HCT116 (cell line): ENCODE results near the gene RAD18. TPM values are rescaled to one million over a fixed set of nuclear protein-coding genes. Genes with fewer than 3 reads are reported as not detected.

Experiments
- ATAC-seq: fragments of 200-7000 bp; cut with Tn5 transposase; 2 replicates; pipeline ENCODE4 v1.9.1; 2020; ENCODE audit warnings: mild to moderate bottlenecking, moderate library complexity
- BruUV-seq: library from RNA; stranded (reverse); fragments of 400-500 nt; replicated peaks from 2 replicates; lab custom pipeline; 2021; lab: Mats Ljungman, UMichigan
- CTCF ChIA-PET: fragments of 300-600 bp; sonication (Branson Sonifier 250); formaldehyde crosslinking; loops from one replicate; lab custom pipeline; 2021; ENCODE audit warnings: antibody characterized with exemption; lab: Charles Lee
- POLR2A ChIA-PET: fragments of 300-600, 350-600 bp; sonication (Branson Sonifier 250); formaldehyde crosslinking; loops from one replicate; lab custom pipeline; 2021; ENCODE audit warnings: antibody characterized with exemption; lab: Charles Lee
- RAD21 ChIA-PET, 2 experiments: fragments of 300-600 bp; sonication (Branson Sonifier 250); formaldehyde crosslinking; loops; one replicate each; lab custom pipeline; 2023; ENCODE audit warnings: low total read pairs in 2 of 2; ENCODE audit not compliant: uncharacterized antibody in 2 of 2, unreplicated experiment in 2 of 2, low non-redundant PET in 1 of 2; lab: Charles Lee
- DNase-seq: peaks from one replicate; pipeline ENCODE4 v3.0.0-alpha.2; 2010; ENCODE audit warnings: low read depth, low spot score
- H2AFZ ChIP-seq: fragments of 200-600 bp; shearing (Covaris generic), sonication (generic); 2 replicates; pipeline ENCODE4 v1.6.1; 2017; ENCODE audit warnings: low read depth, mixed run types, mixed read lengths, antibody characterized with exemption, low read length; ENCODE audit not compliant: poor library complexity, severe bottlenecking
- H3K27ac ChIP-seq: 2 replicates; pipeline ENCODE4 v1.5.1; 2012; ENCODE audit warnings: low read depth, low read length
- H3K27me3 ChIP-seq: fragments of 200-600 bp; sonication (generic); 2 replicates; pipeline ENCODE4 v1.6.1; 2016; ENCODE audit warnings: mixed run types, low read length, mixed read lengths; ENCODE audit not compliant: insufficient read depth
- H3K36me3 ChIP-seq, 2 experiments: fragments of 200-500 bp in 1 of 2; fragments of 200-600 bp in 1 of 2; sonication (Bioruptor generic) in 1 of 2; sonication (generic) in 1 of 2; 2 replicates each; pipeline versions ENCODE4 v1.5.1 to v1.6.1; 2014 to 2016; ENCODE audit warnings: low read length in 2 of 2, inconsistent platforms in 1 of 2, mixed read lengths in 1 of 2, mixed run types in 1 of 2; ENCODE audit not compliant: insufficient read depth in 2 of 2, control insufficient read depth in 1 of 2
- H3K4me1 ChIP-seq, 2 experiments: fragments of 200-600 bp in 1 of 2; sonication (generic) in 1 of 2; 2 replicates each; pipeline versions ENCODE4 v1.5.1 to v1.6.1; 2012 to 2017; ENCODE audit warnings: low read length in 2 of 2, inconsistent platforms in 1 of 2, mild to moderate bottlenecking in 1 of 2, mixed read lengths in 1 of 2, mixed run types in 1 of 2, moderate library complexity in 1 of 2; ENCODE audit not compliant: insufficient read depth in 2 of 2, control insufficient read depth in 1 of 2
- H3K4me2 ChIP-seq: fragments of 200-600 bp; sonication (generic); 2 replicates; pipeline ENCODE4 v1.6.1; 2017; ENCODE audit warnings: mixed run types, low read length, mixed read lengths
- H3K4me3 ChIP-seq, 2 experiments: fragments of 200-600 bp in 1 of 2; sonication (generic) in 1 of 2; replicated peaks in 1 of 2; 2 replicates each; pipeline ENCODE4 v1.5.1; 2011 to 2016; ENCODE audit warnings: low read length in 2 of 2, control low read depth in 1 of 2, low read depth in 1 of 2, mild to moderate bottlenecking in 1 of 2, mixed read lengths in 1 of 2, mixed run types in 1 of 2
- H3K79me2 ChIP-seq: fragments of 200-600 bp; sonication (generic); 2 replicates; pipeline ENCODE4 v1.6.1; 2017; ENCODE audit warnings: mild to moderate bottlenecking, mixed run types, low read length, moderate library complexity, mixed read lengths; ENCODE audit not compliant: insufficient read depth
- H3K9ac ChIP-seq: fragments of 200-600 bp; sonication (generic); 2 replicates; pipeline ENCODE4 v1.6.1; 2016; ENCODE audit warnings: low read length, mixed read lengths
- H3K9me2 ChIP-seq: fragments of 200-600 bp; sonication (generic), shearing (Covaris generic); 2 replicates; pipeline ENCODE4 v1.6.1; 2017; ENCODE audit warnings: mixed run types, mild to moderate bottlenecking, moderate library complexity; ENCODE audit not compliant: insufficient read depth
- H3K9me3 ChIP-seq, 2 experiments: fragments of 200-500 bp in 1 of 2; fragments of 200-600 bp in 1 of 2; sonication (Bioruptor generic) in 1 of 2; sonication (generic) in 1 of 2; 2 replicates each; pipeline ENCODE4 v1.6.1; 2014 to 2017; ENCODE audit warnings: low read length in 2 of 2, mixed read lengths in 2 of 2, inconsistent platforms in 1 of 2, low read depth in 1 of 2, mild to moderate bottlenecking in 1 of 2, mixed run types in 1 of 2, moderate library complexity in 1 of 2; ENCODE audit not compliant: control insufficient read depth in 1 of 2, insufficient read depth in 1 of 2
- H4K20me1 ChIP-seq: fragments of 200-600 bp; sonication (generic), shearing (Covaris generic); 2 replicates; pipeline ENCODE4 v1.6.1; 2017; ENCODE audit warnings: mixed run types, mild to moderate bottlenecking, moderate library complexity; ENCODE audit not compliant: insufficient read depth
- CBX3 ChIP-seq: IDR thresholded peaks from 2 replicates; pipeline ENCODE4 v1.6.1; 2012; ENCODE audit warnings: low read depth
- EGR1 ChIP-seq: IDR thresholded peaks from 2 replicates; pipeline ENCODE4 v1.6.1; 2012; ENCODE audit warnings: low read depth
- ELF1 ChIP-seq: IDR thresholded peaks from 2 replicates; pipeline ENCODE4 v1.6.1; 2012; ENCODE audit warnings: low read depth, borderline replicate concordance
- POLR2A ChIP-seq: IDR thresholded peaks from 2 replicates; pipeline ENCODE4 v1.7.0; 2011; ENCODE audit warnings: borderline replicate concordance; ENCODE audit not compliant: insufficient read depth, insufficient read length; ENCODE audit errors: extremely low read depth
- POLR2AphosphoS5 ChIP-seq: IDR thresholded peaks from 2 replicates; pipeline ENCODE4 v1.6.1; 2011; ENCODE audit warnings: mild to moderate bottlenecking, low read depth, low read length, moderate library complexity
- RAD21 ChIP-seq: IDR thresholded peaks from 2 replicates; pipeline ENCODE4 v1.6.1; 2012; ENCODE audit warnings: low read depth, mild to moderate bottlenecking
- SIN3A ChIP-seq: IDR thresholded peaks from 2 replicates; pipeline ENCODE4 v1.6.1; 2012; ENCODE audit warnings: low read depth
- SRF ChIP-seq: IDR thresholded peaks from 2 replicates; pipeline ENCODE4 v1.6.1; 2012; ENCODE audit warnings: low read depth
- TCF7L2 ChIP-seq: IDR thresholded peaks from 2 replicates; pipeline ENCODE4 v1.7.0; 2011; ENCODE audit warnings: borderline replicate concordance, inconsistent platforms; ENCODE audit not compliant: insufficient read depth, insufficient read length; ENCODE audit errors: extremely low read depth
- YY1 ChIP-seq: IDR thresholded peaks from 2 replicates; pipeline ENCODE4 v1.6.1; 2011; ENCODE audit warnings: low read length, low read depth, moderate library complexity, mild to moderate bottlenecking; ENCODE audit not compliant: insufficient replicate concordance; ENCODE audit errors: extremely low read depth
- ZNF274 ChIP-seq: fragments of 200-500 bp; sonication (Bioruptor generic); IDR thresholded peaks from 2 replicates; pipeline ENCODE4 v1.6.1; 2014; ENCODE audit warnings: mild to moderate bottlenecking, low read depth, low read length, inconsistent platforms
- intact Hi-C: fragments of 100-400 bp; cut with micrococcal nuclease; formaldehyde crosslinking; loops from 2 replicates; pipeline ENCODE4 v1.10.0; 2022
- total RNA-seq: library from RNA; stranded (reverse); gene quantifications from one replicate; pipeline ENCODE4 v1.2.1, GENCODE V29; 2021; ENCODE audit not compliant: unreplicated experiment
- TF ChIP-seq, protein P1 (sequence below): IDR thresholded peaks from 2 replicates; pipeline ENCODE4 v1.6.1; 2012
- TF ChIP-seq, protein P2 (sequence below): IDR thresholded peaks from 2 replicates; pipeline ENCODE4 v1.6.1; 2012; ENCODE audit warnings: low read depth

The RAD18 gene
- total RNA-seq, 1 experiment from 2014 or later = 28.7 TPM

DNA sequence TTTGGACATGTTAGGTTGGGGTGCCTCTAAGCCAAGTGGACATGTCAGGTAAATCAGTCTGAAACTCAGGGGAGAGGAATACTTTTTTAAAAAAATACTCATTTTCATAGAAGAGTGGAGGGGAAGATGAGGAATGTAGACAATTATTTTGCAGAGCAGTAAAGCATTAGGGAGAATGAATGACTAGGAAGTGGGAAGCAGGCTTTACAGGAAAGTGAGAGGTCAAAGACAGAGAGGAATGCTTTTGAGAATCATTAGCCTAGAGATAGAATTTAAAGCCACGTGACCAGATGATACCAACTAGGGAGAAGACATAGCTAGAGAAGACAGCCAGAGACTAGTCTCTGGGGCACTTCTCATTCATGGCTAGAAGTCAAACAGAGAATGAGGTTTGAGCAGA is 91.0 kb downstream of the RAD18 start:
- ATAC-seq = no peak
- BruUV-seq = no TSS peak
- Histone ChIP-seq H3K4me1 (peaks cover 14 to 27% of the 10 kb centered on the region in 2 experiments), H3K27me3 (no peaks in the 10 kb centered on the region), H2AFZ (no peak overlapping the region), H3K9me2 (no peaks in the 10 kb centered on the region), H4K20me1 (no peaks in the 10 kb centered on the region), H3K9ac (no peak overlapping the region), H3K9me3 (no peaks in the 10 kb centered on the region), H3K36me3 (no peaks in the 10 kb centered on the region), H3K4me3 (no peak overlapping the region), H3K27ac (no peak overlapping the region), H3K79me2 (no peaks in the 10 kb centered on the region), H3K4me2 (no peak overlapping the region)
- POLR2A ChIA-PET = no interaction called here
- no peak for DNase-seq
- RAD21 ChIA-PET = no interaction called here
- TF ChIP-seq ELF1 = no peak
- no peak for TF ChIP-seq CBX3
- TF ChIP-seq, protein P1, sequence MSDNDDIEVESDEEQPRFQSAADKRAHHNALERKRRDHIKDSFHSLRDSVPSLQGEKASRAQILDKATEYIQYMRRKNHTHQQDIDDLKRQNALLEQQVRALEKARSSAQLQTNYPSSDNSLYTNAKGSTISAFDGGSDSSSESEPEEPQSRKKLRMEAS = no peak
- no peak for TF ChIP-seq SRF
- no peak for TF ChIP-seq TCF7L2
- no peak for TF ChIP-seq YY1
- TF ChIP-seq POLR2A = no peak
- no peak for TF ChIP-seq SIN3A
- TF ChIP-seq POLR2AphosphoS5 = no peak
- no peak for TF ChIP-seq RAD21
- no peak for TF ChIP-seq EGR1
- TF ChIP-seq, protein P2, sequence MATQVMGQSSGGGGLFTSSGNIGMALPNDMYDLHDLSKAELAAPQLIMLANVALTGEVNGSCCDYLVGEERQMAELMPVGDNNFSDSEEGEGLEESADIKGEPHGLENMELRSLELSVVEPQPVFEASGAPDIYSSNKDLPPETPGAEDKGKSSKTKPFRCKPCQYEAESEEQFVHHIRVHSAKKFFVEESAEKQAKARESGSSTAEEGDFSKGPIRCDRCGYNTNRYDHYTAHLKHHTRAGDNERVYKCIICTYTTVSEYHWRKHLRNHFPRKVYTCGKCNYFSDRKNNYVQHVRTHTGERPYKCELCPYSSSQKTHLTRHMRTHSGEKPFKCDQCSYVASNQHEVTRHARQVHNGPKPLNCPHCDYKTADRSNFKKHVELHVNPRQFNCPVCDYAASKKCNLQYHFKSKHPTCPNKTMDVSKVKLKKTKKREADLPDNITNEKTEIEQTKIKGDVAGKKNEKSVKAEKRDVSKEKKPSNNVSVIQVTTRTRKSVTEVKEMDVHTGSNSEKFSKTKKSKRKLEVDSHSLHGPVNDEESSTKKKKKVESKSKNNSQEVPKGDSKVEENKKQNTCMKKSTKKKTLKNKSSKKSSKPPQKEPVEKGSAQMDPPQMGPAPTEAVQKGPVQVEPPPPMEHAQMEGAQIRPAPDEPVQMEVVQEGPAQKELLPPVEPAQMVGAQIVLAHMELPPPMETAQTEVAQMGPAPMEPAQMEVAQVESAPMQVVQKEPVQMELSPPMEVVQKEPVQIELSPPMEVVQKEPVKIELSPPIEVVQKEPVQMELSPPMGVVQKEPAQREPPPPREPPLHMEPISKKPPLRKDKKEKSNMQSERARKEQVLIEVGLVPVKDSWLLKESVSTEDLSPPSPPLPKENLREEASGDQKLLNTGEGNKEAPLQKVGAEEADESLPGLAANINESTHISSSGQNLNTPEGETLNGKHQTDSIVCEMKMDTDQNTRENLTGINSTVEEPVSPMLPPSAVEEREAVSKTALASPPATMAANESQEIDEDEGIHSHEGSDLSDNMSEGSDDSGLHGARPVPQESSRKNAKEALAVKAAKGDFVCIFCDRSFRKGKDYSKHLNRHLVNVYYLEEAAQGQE = no peak
- TF ChIP-seq ZNF274 = no peak
- CTCF ChIA-PET = no interaction called here
- intact Hi-C loops = no loop called here
